Thymus (tissue), 14 donors: ENCODE results near the gene RTN4. TPM values are rescaled to one million over a fixed set of nuclear protein-coding genes. Genes with fewer than 3 reads are reported as not detected.

Experiments used
- DNase-seq, 9 donors: peaks; one replicate each; pipeline ENCODE4 v3.0.0-alpha.2; 2013; ENCODE audit warnings: low spot score in 9 of 9, low read depth in 6 of 9, missing footprints in 1 of 9
- H3K27ac ChIP-seq, 2 donors: one replicate each; pipeline ENCODE4 v1.5.1; 2013; ENCODE audit warnings: control low read depth in 1 of 2, low read depth in 1 of 2, low read length in 1 of 2, mild to moderate bottlenecking in 1 of 2, moderate library complexity in 1 of 2
- H3K27me3 ChIP-seq, 2 donors: one replicate each; pipeline ENCODE4 v1.5.1; 2013; ENCODE audit warnings: low read length in 1 of 2; ENCODE audit not compliant: control insufficient read depth in 2 of 2, insufficient read depth in 1 of 2
- H3K36me3 ChIP-seq, 2 donors: one replicate each; pipeline ENCODE4 v1.5.1; 2013; ENCODE audit warnings: low read length in 1 of 2, mild to moderate bottlenecking in 1 of 2, moderate library complexity in 1 of 2; ENCODE audit not compliant: control insufficient read depth in 2 of 2, insufficient read depth in 2 of 2
- H3K4me1 ChIP-seq, 2 donors: one replicate each; pipeline ENCODE4 v1.5.1; 2013; ENCODE audit warnings: low read length in 2 of 2; ENCODE audit not compliant: control insufficient read depth in 2 of 2, insufficient read depth in 2 of 2
- H3K4me3 ChIP-seq, 2 donors: one replicate each; pipeline ENCODE4 v1.5.1; 2013; ENCODE audit warnings: low read length in 2 of 2, control low read depth in 1 of 2, mild to moderate bottlenecking in 1 of 2
- H3K9me3 ChIP-seq, 2 donors: one replicate each; pipeline ENCODE4 v1.5.1; 2013; ENCODE audit warnings: low read length in 1 of 2, mild to moderate bottlenecking in 1 of 2; ENCODE audit not compliant: control insufficient read depth in 2 of 2, insufficient read depth in 1 of 2
- WGBS: extraction: QIAGEN DNeasy Blood & Tissue Kit; methylation state at CpG from one replicate; pipeline ENCODE4 v1.1.7; 2013; 5-methylcytosine and 5-hydroxymethylcytosine counted together
- long read RNA-seq, 10 donors: transcript quantifications; one replicate each; lab custom pipeline, GENCODE V29; 2026
- polyA plus RNA-seq: library from polyadenylated mRNA; stranded (reverse); fragments of 200-250 nt; gene quantifications from one replicate; pipeline ENCODE4 v1.2.3, GENCODE V29; 2013
- total RNA-seq: library from RNA; stranded (reverse); fragments of 120-200 nt; gene quantifications from one replicate; pipeline ENCODE4 v1.2.4, GENCODE V29; 2013
- donor health status: healthy.

Gene RTN4
- total RNA-seq (42.9 TPM), polyA plus RNA-seq (183 TPM)
- long read RNA-seq, donor 1, partial matches to known transcripts: 0 of 6 reads
- long read RNA-seq, donor 1, other reads (novel, unspliced or antisense): 0 of 6 reads
- long read RNA-seq, donor 2, full-length matches to known transcripts: 63 of 71 reads
- long read RNA-seq, donor 2, partial matches to known transcripts: 8 of 71 reads
- long read RNA-seq, donor 2, other reads (novel, unspliced or antisense): 0 of 71 reads
- long read RNA-seq, donor 3, transcript RTN4-201 (7 exons, 2,333 nt): major isoform, 26 of 57 reads
- long read RNA-seq, donor 3, transcript RTN4-205 (7 exons, 1,898 nt): minor isoform, 15 of 57 reads
- long read RNA-seq, donor 3, partial matches to known transcripts: 10 of 57 reads
- long read RNA-seq, donor 3, other reads (novel, unspliced or antisense): 0 of 57 reads
- long read RNA-seq, donor 4, transcript RTN4-201 (7 exons, 2,333 nt): major isoform, 12 of 24 reads
- long read RNA-seq, donor 4, transcript RTN4-215 (2 exons, 860 nt): minor isoform, 7 of 24 reads
- long read RNA-seq, donor 4, partial matches to known transcripts: 0 of 24 reads
- long read RNA-seq, donor 4, other reads (novel, unspliced or antisense): 0 of 24 reads
- long read RNA-seq, donor 5, transcript RTN4-201 (7 exons, 2,333 nt): major isoform, 38 of 73 reads
- long read RNA-seq, donor 5, transcript RTN4-215 (2 exons, 860 nt): minor isoform, 8 of 73 reads
- long read RNA-seq, donor 5, transcript RTN4-205 (7 exons, 1,898 nt): minor isoform, 21 of 73 reads
- long read RNA-seq, donor 5, transcript RTN4-213 (3 exons, 832 nt): minor isoform, 6 of 73 reads
- long read RNA-seq, donor 5, partial matches to known transcripts: 0 of 73 reads
- long read RNA-seq, donor 5, other reads (novel, unspliced or antisense): 0 of 73 reads
- long read RNA-seq, donor 6, transcript RTN4-205 (7 exons, 1,898 nt): minor isoform, 6 of 22 reads
- long read RNA-seq, donor 6, transcript RTN4-201 (7 exons, 2,333 nt): major isoform, 16 of 22 reads
- long read RNA-seq, donor 6, partial matches to known transcripts: 0 of 22 reads
- long read RNA-seq, donor 6, other reads (novel, unspliced or antisense): 0 of 22 reads
- long read RNA-seq, donor 7, transcript RTN4-215 (2 exons, 860 nt): minor isoform, 5 of 20 reads
- long read RNA-seq, donor 7, transcript RTN4-201 (7 exons, 2,333 nt): major isoform, 11 of 20 reads
- long read RNA-seq, donor 7, partial matches to known transcripts: 0 of 20 reads
- long read RNA-seq, donor 7, other reads (novel, unspliced or antisense): 0 of 20 reads
- long read RNA-seq, donor 8, transcript RTN4-201 (7 exons, 2,333 nt): major isoform, 15 of 17 reads
- long read RNA-seq, donor 8, partial matches to known transcripts: 0 of 17 reads
- long read RNA-seq, donor 8, other reads (novel, unspliced or antisense): 0 of 17 reads
- long read RNA-seq, donor 9, transcript RTN4-201 (7 exons, 2,333 nt): major isoform, 14 of 22 reads
- long read RNA-seq, donor 9, transcript RTN4-205 (7 exons, 1,898 nt): minor isoform, 5 of 22 reads
- long read RNA-seq, donor 9, partial matches to known transcripts: 0 of 22 reads
- long read RNA-seq, donor 9, other reads (novel, unspliced or antisense): 0 of 22 reads
- long read RNA-seq, donor 10, transcript RTN4-201 (7 exons, 2,333 nt): major isoform, 21 of 37 reads
- long read RNA-seq, donor 10, transcript RTN4-205 (7 exons, 1,898 nt): minor isoform, 10 of 37 reads
- long read RNA-seq, donor 10, partial matches to known transcripts: 0 of 37 reads
- long read RNA-seq, donor 10, other reads (novel, unspliced or antisense): 0 of 37 reads

DNA sequence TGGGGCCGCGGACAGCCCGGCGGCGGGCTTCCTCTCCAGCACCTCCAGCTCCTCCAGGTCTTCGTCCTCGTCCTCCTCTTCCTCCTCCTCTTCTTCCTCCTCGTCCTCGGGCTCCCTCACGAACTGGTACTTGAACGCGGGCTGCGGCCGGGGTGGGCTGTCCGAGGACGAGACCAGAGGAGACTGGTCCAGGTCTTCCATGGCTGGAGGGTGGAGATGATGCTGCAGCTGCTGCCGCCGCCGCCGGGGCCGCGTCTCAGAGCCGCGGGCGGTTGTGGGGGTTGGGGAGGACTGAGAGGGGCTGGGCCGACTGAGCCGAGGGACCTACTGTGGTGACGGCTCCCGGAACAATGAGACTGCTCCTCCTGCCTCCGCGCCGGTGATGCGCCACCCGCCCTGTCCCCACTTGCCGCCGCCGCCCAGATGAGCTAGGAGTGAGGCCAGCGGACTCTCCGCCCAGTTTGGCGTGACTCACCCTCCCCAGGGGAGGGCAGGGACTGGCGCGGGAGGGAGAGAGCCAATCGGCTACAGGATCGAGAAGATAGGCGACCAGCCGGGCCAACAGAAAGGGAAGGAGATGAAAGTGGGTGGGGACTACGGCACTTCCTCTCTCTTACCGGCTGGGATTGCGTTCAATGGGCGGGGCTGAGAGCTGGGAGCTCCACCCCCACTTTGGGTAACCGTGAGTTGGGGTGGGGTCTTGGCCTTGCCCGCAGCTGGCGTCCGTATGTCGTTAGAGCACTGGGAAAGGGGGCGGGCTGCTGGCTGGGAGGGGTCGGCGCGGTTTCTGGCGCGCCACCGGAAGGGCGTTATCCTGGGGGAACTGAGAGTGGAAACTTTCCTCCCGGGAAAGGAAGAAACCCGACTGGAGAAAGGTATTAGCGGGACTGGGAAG is at the start of gene RTN4:
RTN4 (minus strand) TSS at position 352 of the 895 bp plus-strand sequence; CDS start at position 201, 151 bp downstream.
- peaks cover 17 to 27% of the 10 kb centered on the region in 2 donors for H3K4me1 ChIP-seq

GRCh38 chr2:55099493-55099877 is 49.2 kb upstream of the RTN4 start:
- Histone ChIP-seq H3K27me3 (no peaks in the 10 kb centered on the region), H3K36me3 (no peaks in the 10 kb centered on the region), H3K27ac (no peak overlapping the region), H3K4me3 (no peak overlapping the region), H3K4me1 (peaks cover 0 to 17% of the 10 kb centered on the region in 2 donors), H3K9me3 (no peaks in the 10 kb centered on the region)
- 92% methylated on average over 2 of the region's 2 CpGs for WGBS
- no peak for DNase-seq

More for the DNA sequence above, at the start of gene RTN4:
- Histone ChIP-seq H3K27ac (peak within 1 kb of the TSS; percentile 94 to 98), H3K27me3 (no peaks in the 10 kb centered on the region), H3K36me3 (no peaks in the 10 kb centered on the region), H3K4me3 (peak within 1 kb of the TSS; percentile 81 to 94), H3K9me3 (no peaks in the 10 kb centered on the region)
- WGBS: under 1% methylated on average over 66 of the region's 66 CpGs
- peak; percentile 82 to 98 (median 96) for DNase-seq

DNA sequence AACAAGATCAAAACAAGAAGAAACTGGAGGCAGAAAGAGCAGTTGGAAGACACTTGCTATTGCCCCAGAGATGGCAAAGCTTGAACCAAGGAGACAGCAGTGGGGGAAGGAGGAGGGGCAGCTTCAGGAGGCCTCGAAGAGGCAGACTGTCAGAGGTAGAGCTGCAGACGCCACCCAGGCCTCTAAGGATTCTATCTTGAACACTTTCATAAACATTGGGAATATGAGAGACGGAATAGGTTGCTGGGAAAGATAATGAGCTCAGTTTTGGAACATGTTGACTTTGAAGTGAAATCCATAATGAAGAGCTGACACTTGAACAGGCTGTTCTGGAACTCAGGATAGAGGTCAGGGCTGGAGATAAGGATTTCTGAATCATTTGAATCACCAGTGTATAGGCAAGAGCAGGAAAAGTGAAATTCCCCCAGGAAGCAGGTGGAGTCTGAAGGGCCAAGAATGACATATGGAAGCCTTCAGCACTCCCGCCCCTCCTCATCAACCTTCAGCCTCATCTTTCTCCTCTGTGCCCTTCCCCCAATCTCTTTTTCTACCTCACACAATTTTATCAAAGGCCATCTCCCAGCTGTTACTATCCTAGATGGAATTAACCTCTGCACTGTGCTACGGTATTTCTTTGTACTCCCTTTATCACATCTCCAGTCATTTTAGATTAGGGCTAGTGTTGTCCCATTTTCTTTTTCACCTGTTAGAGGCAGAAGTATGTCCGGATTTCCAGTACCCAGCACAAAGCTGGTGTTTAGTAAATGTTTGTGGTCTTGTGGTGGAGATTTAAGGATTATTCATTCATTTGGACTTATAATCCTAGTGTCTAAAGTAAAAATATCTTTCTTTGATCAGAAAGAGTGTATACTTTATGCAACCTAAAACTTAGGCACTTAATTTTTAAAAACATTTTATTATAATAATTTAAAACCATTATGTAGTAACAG is 47.5 kb upstream of the RTN4 start:
- Histone ChIP-seq H3K4me1 (peaks cover 0 to 16% of the 10 kb centered on the region in 2 donors), H3K4me3 (no peak overlapping the region), H3K36me3 (no peaks in the 10 kb centered on the region), H3K9me3 (no peaks in the 10 kb centered on the region), H3K27me3 (no peaks in the 10 kb centered on the region), H3K27ac (no peak overlapping the region)
- DNase-seq: peak in 1 of 9 donors; percentile 25
- 69% methylated on average over 6 of the region's 6 CpGs for WGBS

DNA sequence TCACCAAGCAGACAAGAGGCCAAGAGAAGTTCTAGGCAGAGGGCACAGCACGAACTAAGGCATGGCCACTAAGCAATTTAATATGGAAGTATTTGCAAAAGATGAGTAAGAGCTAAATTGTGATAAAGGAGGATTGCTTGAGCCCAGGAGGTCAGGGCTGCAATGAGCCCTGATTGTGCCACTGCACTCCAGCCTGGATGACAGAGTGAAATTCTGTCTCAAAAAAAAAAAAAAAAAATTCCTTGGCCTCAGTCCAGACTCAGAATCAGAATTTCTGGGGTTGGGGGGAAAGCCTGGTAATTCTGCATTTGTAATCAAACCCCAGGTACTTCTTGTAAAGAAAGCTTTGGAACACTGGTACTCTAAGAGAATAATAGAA is 46.8 kb upstream of the RTN4 start:
- no peaks in the 10 kb centered on the region for H3K36me3 ChIP-seq
- no peaks in the 10 kb centered on the region for H3K9me3 ChIP-seq
- DNase-seq: no peak
- H3K4me3 ChIP-seq: no peak overlapping the region
- no peaks in the 10 kb centered on the region for H3K27me3 ChIP-seq
- H3K27ac ChIP-seq: no peak overlapping the region
- peaks cover 0 to 12% of the 10 kb centered on the region in 2 donors for H3K4me1 ChIP-seq
- 98% methylated on average over 1 of the region's 1 CpG for WGBS

DNA sequence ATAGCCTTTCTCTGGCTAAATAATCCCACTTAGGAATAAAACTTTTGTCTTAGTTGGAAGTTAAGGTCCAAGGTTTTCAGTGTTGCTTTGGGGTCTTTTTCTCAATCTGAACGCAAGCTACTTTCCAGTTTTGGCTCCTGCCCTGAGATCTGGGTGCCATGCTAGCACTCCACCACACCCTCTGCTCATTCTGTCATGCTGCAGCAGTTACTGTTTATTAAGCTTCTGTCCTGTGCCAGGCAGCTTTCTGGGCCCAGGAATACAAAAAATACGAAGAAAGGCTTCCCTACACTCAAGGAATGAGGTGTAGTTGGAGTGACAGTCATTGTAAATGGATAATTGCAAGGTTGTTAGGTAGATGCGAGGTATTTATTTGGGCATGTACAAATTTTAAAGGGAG is 46.3 kb upstream of the RTN4 start:
- H3K36me3 ChIP-seq: no peaks in the 10 kb centered on the region
- no peaks in the 10 kb centered on the region for H3K9me3 ChIP-seq
- 97% methylated on average over 3 of the region's 3 CpGs for whole genome bisulfite sequencing
- H3K4me1 ChIP-seq: peaks cover 0 to 12% of the 10 kb centered on the region in 2 donors
- no peak for DNase-seq
- no peak overlapping the region for H3K27ac ChIP-seq
- no peaks in the 10 kb centered on the region for H3K27me3 ChIP-seq
- H3K4me3 ChIP-seq: no peak overlapping the region

- no peaks in the 10 kb centered on the region for H3K36me3 ChIP-seq
- no peaks in the 10 kb centered on the region for H3K27me3 ChIP-seq
Measured at GRCh38 chr2:55093381-55093780, 43.1 kb upstream of the RTN4 start.

DNA sequence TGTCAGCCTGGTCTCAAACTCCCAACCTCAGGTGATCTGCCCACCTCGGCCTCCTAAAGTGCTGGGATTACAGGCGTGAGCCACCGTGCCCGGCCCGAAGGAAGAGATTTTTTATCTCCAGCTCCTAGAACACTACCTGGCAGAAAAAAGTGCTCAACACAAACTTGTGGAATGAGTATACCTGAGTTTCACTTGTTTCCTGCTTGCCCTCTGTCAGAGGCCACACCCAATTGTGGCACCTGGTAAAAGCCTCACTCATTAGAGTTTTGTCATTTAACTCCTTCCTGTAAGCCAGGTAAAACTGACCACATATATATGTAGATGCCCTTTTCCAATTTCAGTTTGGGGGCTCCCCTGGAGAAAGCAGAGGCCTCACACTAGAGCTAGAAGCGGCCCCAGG is 42.2 kb upstream of the RTN4 start:
- Histone ChIP-seq H3K27me3 (no peaks in the 10 kb centered on the region), H3K36me3 (no peaks in the 10 kb centered on the region), H3K9me3 (no peaks in the 10 kb centered on the region), H3K4me3 (no peak overlapping the region), H3K27ac (no peak overlapping the region), H3K4me1 (peaks cover 0 to under 1% of the 10 kb centered on the region in 2 donors)
- no peak for DNase-seq
- 94% methylated on average over 6 of the region's 6 CpGs for WGBS

More at GRCh38 chr2:55093381-55093780, 43.1 kb upstream of the RTN4 start:
- Histone ChIP-seq H3K27ac (no peak overlapping the region), H3K4me1 (peaks cover 0 to 5% of the 10 kb centered on the region in 2 donors), H3K9me3 (no peaks in the 10 kb centered on the region), H3K4me3 (no peak overlapping the region)
- DNase-seq: no peak
- WGBS: 73% methylated on average over 4 of the region's 4 CpGs
